HepG2 (cell line): ENCODE results near the gene CCDC33. TPM values are rescaled to one million over a fixed set of nuclear protein-coding genes. Genes with fewer than 3 reads are reported as not detected.

Experiments
- ARID2 ChIP-seq: sonication (generic); formaldehyde crosslinking; IDR thresholded peaks from 2 replicates; pipeline ENCODE4 v1.8.1; 2022; ENCODE audit warnings: mild to moderate bottlenecking, missing genetic modification reagents, borderline replicate concordance
- ATAD3A ChIP-seq: sonication (generic); formaldehyde crosslinking; IDR thresholded peaks from 2 replicates; pipeline ENCODE4 v1.4.0; 2020; ENCODE audit warnings: missing genetic modification reagents
- CC2D1A ChIP-seq: sonication (generic); formaldehyde crosslinking; IDR thresholded peaks from 2 replicates; pipeline ENCODE4 v1.8.1; 2023; ENCODE audit warnings: mild to moderate bottlenecking, missing genetic modification reagents
- DMTF1 ChIP-seq: sonication (generic); formaldehyde crosslinking; IDR thresholded peaks from 2 replicates; pipeline ENCODE4 v1.4.0; 2020; ENCODE audit warnings: mild to moderate bottlenecking, missing genetic modification reagents
- FLYWCH1 ChIP-seq: sonication (generic); formaldehyde crosslinking; IDR thresholded peaks from 2 replicates; pipeline ENCODE4 v1.8.1; 2023; ENCODE audit warnings: mild to moderate bottlenecking, missing genetic modification reagents
- FOXP4 ChIP-seq: sonication (generic); formaldehyde crosslinking; IDR thresholded peaks from 2 replicates; pipeline ENCODE4 v1.4.0; 2020; ENCODE audit warnings: missing genetic modification reagents
- MAF1 ChIP-seq: sonication (generic); formaldehyde crosslinking; IDR thresholded peaks from 2 replicates; pipeline ENCODE4 v1.5.0; 2020; ENCODE audit warnings: missing genetic modification reagents, borderline replicate concordance
- MYPOP ChIP-seq: sonication (generic); formaldehyde crosslinking; IDR thresholded peaks from 2 replicates; pipeline ENCODE4 v1.8.1; 2023; ENCODE audit warnings: mild to moderate bottlenecking, moderate library complexity, missing genetic modification reagents
- NCOA1 ChIP-seq: sonication (generic); formaldehyde crosslinking; IDR thresholded peaks from 2 replicates; pipeline ENCODE4 v1.9.0; 2021; ENCODE audit warnings: missing genetic modification reagents
- NPAS2 ChIP-seq: sonication (generic); formaldehyde crosslinking; IDR thresholded peaks from 2 replicates; pipeline ENCODE4 v1.8.0; 2022; ENCODE audit warnings: mild to moderate bottlenecking, missing genetic modification reagents, borderline replicate concordance
- PAX8 ChIP-seq: sonication (generic); formaldehyde crosslinking; IDR thresholded peaks from 2 replicates; pipeline ENCODE4 v1.8.0; 2022; ENCODE audit warnings: mild to moderate bottlenecking, missing genetic modification reagents, borderline replicate concordance
- SMARCE1 ChIP-seq: fragments of 450-650 bp; IDR thresholded peaks from 2 replicates; pipeline ENCODE4 v1.6.1; 2017; ENCODE audit warnings: borderline replicate concordance
- YEATS2 ChIP-seq: sonication (generic); formaldehyde crosslinking; IDR thresholded peaks from 2 replicates; pipeline ENCODE4 v1.4.0; 2020; ENCODE audit warnings: missing genetic modification reagents, borderline replicate concordance
- ZBTB49 ChIP-seq: sonication (generic); formaldehyde crosslinking; IDR thresholded peaks from 2 replicates; pipeline ENCODE4 v1.4.0; 2020; ENCODE audit warnings: missing genetic modification reagents, borderline replicate concordance
- ZNF234 ChIP-seq: sonication (generic); formaldehyde crosslinking; conservative IDR thresholded peaks from 2 replicates; pipeline ENCODE4 v1.5.1; 2020; ENCODE audit warnings: mild to moderate bottlenecking, missing genetic modification reagents
- ZNF367 ChIP-seq: sonication (generic); formaldehyde crosslinking; IDR thresholded peaks from 2 replicates; pipeline ENCODE4 v1.4.0; 2020; ENCODE audit warnings: missing genetic modification reagents, borderline replicate concordance
- ZNF430 ChIP-seq: sonication (generic); formaldehyde crosslinking; IDR thresholded peaks from 2 replicates; pipeline ENCODE4 v1.9.0; 2021; ENCODE audit warnings: mild to moderate bottlenecking, missing genetic modification reagents
- ZNF576 ChIP-seq: sonication (generic); formaldehyde crosslinking; IDR thresholded peaks from 2 replicates; pipeline ENCODE4 v1.4.0; 2020; ENCODE audit warnings: mild to moderate bottlenecking, missing genetic modification reagents
- ZNF749 ChIP-seq: sonication (generic); formaldehyde crosslinking; IDR thresholded peaks from 2 replicates; pipeline ENCODE4 v1.8.0; 2022; ENCODE audit warnings: mild to moderate bottlenecking, missing genetic modification reagents, moderate library complexity, borderline replicate concordance
- ZNF891 ChIP-seq: sonication (generic); formaldehyde crosslinking; IDR thresholded peaks from 2 replicates; pipeline ENCODE4 v1.5.0; 2020; ENCODE audit warnings: mild to moderate bottlenecking, missing genetic modification reagents
- polyA plus RNA-seq, 8 experiments: library from polyadenylated mRNA; depleted of rRNA in 3 of 8; stranded (reverse) in 7 of 8; unstranded in 1 of 8; fragments of >200 nt; fragmentation: Illumina TruSeq in 4 of 8; extraction: Trizol in 4 of 8; gene quantifications; 2 replicates each; pipeline versions ENCODE4 v1.2.1 to v1.2.3, GENCODE V29; 2011 to 2016; ENCODE audit warnings: low read depth in 4 of 8, missing spikeins in 1 of 8, mixed read lengths in 1 of 8; ENCODE audit not compliant: insufficient read depth in 1 of 8
- total RNA-seq, 5 experiments: library from RNA; depleted of rRNA; stranded (reverse); fragments of >200 nt; fragmentation: Illumina TruSeq; extraction: Trizol; gene quantifications; 2 replicates each; pipeline ENCODE4 v1.2.3, GENCODE V29; 2016; ENCODE audit warnings: low read depth in 1 of 5

The CCDC33 gene
- total and polyA plus RNA-seq, 2 of the 13 experiments (the other 11 are each of a cell fraction or from before 2014, with no cell fraction given): 0.30 TPM; not detected in 1

GRCh38 chr15:74373731-74374647 lies 137.9 kb downstream of the CCDC33 start (continued):
- 0 out of 2 replicates have a peak, but pooled peaks have one; percentile 25 for TF ChIP-seq DMTF1 (CRISPR knock-in tag)
- no peak for TF ChIP-seq FOXP4 (CRISPR knock-in tag)
- TF ChIP-seq YEATS2 (CRISPR knock-in tag): no peak
- no peak for TF ChIP-seq SMARCE1
- TF ChIP-seq ZNF576 (CRISPR knock-in tag): no peak
- TF ChIP-seq MAF1 (CRISPR knock-in tag): no peak
- TF ChIP-seq ZNF891 (CRISPR knock-in tag): peak; percentile 64
- no peak for TF ChIP-seq ZNF367 (CRISPR knock-in tag)
- 0 out of 2 replicates have a peak, but pooled peaks have one; percentile 46 for TF ChIP-seq NCOA1 (CRISPR knock-in tag)
- TF ChIP-seq ATAD3A (CRISPR knock-in tag): no peak
- no peak for TF ChIP-seq ZNF749
- no peak for TF ChIP-seq CC2D1A (CRISPR knock-in tag)
- 0 out of 2 replicates have a peak, but pooled peaks have one; percentile 33 for TF ChIP-seq MYPOP
- TF ChIP-seq ARID2: no peak
- TF ChIP-seq ZBTB49: no peak
- no peak for TF ChIP-seq FLYWCH1
- TF ChIP-seq NPAS2 (CRISPR knock-in tag): no peak
- no peak; the same call in 1 of the 2 replicates for TF ChIP-seq ZNF430 (CRISPR knock-in tag)
- no peak for TF ChIP-seq PAX8 (CRISPR knock-in tag)
- no peak for TF ChIP-seq ZNF234 (CRISPR knock-in tag)
